GM20000 (cell line): ENCODE data around the gene BMF.
A peak's percentile ranks its signal among the peaks of the same experiment; 100 is the strongest.

ENCODE experiments used
- DNase-seq: peaks from one replicate; pipeline ENCODE4 v3.0.0; 2012; ENCODE audit warnings: low spot score
- TF ChIP-seq, protein P1 (sequence below): IDR thresholded peaks from 2 replicates; pipeline ENCODE4 v1.5.1; 2012; ENCODE audit warnings: mild to moderate bottlenecking, control low read depth; ENCODE audit errors: extremely low read depth, missing control alignments

Gene BMF

DNA sequence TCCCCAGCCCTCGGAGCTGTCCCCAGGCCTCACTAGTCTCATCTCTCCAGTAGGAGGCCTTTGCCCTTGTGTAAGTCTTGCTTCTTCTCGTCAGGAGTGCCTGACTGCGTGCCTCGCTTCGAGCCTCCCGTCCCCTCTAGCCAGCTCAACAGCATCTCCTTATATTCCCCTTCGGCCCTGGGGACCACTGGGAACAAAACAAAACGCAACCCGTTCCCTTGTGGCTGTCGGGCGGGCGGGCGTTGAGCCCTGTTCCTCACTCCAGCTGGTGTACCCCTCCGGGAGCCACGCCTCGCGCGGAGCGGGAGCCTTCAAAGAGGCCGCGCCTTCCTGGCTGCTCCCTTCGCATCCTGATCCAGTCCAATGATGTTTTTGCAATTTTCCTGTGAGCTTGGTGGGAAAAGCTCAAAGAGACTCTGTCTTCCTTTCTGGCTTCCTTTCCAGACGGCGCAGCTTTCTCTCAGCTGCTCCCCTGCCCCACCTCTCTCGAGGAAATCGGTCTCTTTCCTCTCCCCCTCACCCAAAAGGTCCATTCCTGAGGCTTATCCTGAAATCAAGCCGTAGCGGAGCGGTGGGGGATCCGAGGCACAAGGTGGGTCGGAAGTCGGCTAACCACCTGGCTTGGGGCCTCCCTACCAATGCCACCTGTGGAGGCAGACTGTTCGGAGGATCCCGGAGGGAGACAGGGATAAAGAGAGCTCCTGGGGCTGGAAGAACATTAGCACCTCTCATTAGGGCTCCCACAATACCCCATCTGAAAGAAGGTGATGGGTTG lies 36.3 kb downstream of the BMF start:
- TF ChIP-seq, protein P1, sequence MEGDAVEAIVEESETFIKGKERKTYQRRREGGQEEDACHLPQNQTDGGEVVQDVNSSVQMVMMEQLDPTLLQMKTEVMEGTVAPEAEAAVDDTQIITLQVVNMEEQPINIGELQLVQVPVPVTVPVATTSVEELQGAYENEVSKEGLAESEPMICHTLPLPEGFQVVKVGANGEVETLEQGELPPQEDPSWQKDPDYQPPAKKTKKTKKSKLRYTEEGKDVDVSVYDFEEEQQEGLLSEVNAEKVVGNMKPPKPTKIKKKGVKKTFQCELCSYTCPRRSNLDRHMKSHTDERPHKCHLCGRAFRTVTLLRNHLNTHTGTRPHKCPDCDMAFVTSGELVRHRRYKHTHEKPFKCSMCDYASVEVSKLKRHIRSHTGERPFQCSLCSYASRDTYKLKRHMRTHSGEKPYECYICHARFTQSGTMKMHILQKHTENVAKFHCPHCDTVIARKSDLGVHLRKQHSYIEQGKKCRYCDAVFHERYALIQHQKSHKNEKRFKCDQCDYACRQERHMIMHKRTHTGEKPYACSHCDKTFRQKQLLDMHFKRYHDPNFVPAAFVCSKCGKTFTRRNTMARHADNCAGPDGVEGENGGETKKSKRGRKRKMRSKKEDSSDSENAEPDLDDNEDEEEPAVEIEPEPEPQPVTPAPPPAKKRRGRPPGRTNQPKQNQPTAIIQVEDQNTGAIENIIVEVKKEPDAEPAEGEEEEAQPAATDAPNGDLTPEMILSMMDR, result peak; percentile 1
- no peak for DNase-seq

DNA sequence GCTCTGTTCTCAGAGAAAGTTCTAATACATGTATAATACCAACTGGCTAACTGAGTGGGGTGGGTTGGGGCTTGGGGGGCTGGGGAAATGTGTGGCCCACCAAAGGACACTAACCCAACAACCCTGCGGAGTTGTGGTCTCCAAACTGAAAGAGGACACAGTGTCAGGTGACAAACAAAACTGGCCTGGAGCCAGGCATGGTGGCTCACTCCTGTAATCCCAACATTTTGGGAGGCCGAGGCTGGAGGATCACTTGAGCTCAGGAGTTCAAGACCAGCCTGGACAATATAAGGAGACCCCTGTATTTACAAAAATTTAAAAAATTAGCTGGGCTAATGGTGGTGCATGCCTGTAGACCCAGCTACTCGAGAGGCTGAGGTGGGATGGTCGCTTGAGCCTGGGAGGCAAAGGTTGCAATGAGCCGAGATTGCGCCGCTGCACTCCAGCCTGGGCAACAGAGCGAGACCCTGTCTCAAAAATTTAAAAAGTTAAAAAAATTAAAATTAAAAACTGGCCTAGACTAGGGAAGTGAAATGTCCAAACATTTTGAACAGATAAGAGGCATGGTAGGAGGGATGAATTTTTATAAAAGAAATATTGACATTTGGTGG lies 38.0 kb downstream of the BMF start:
- TF ChIP-seq, protein P1, result no peak
- no peak for DNase-seq

DNA sequence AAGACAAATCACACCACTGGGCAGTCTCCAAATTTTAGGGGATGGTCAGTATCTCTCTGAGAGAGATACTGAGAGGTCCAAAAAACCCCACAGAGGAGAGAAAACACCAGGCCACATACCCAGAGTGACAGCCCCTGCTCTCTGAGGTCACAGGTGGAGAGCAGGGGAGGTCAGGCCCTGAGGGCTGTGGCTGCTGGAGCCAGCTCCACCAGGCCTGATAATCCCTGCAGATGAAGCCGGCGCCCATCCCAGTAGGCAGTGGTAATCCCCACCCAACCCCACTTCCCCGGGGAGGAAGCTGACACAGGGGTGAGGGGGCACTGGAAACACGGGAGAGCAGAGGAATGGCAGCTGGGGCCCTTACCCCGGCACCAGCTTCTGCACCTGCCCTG lies 38.5 kb downstream of the BMF start:
- TF ChIP-seq, protein P1, result no peak
- no peak for DNase-seq

- TF ChIP-seq, protein P1, result no peak
- DNase-seq, result peak; percentile 81
Measured at GRCh38 chr15:40069178-40070165, 39.2 kb downstream of the BMF start.

DNA sequence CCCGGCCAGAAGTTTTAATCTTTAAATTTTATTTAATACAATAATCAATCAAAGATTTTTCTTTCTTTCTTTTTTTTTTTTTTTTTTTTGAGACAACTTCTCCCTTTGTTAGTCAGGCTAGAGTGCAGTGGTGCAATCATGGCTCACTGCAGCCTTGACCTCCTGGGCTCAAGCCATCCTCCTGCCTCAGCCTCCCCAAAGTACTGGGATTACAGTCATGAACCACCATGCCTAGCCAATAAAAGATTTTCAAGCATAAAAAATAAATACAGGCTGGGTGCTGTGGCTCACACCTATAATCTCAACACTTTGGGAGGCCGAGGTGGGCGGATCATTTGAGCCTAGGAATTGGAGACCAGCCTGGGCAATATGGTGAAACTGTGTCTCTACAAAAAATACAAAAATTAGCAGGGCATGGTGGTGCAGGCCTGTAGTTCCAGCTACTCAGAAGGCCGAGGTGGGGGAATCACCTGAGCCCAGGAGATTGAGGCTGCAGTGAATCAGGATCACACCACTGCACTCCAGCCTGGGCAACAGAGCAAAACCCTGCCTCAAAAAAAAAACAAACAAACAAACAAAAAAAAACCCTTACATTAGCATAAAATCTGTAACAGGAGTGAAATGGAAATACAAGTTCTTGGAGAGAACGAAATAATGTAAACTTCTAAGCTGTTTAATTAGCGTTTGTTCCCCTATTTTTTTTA lies 40.6 kb downstream of the BMF start:
- no peak for DNase-seq
- TF ChIP-seq, protein P1, result no peak

DNA sequence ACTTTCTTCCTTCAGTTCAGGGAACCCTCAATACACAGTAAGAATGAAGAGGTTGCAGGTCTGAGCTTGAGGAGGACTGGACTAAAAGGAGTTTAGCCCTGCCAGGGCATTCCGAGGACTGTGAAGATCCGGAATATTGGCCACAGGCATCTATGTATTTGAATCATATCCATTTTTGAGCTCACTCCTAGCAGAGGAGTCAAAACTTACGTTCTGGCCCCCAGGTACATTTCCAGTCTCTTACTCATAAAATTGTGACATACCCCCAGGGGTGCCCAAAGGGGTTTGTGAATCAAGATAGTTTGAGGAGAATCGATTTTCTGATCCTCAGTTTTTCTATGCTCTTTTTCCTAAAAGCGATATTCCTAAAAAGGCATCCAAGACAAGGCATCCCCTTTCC lies 42.1 kb downstream of the BMF start:
- no peak for DNase-seq

More for the DNA sequence above, 42.1 kb downstream of the BMF start:
- TF ChIP-seq, protein P1, result no peak
